ENCODE measurements around the gene PDCD5.
A peak's percentile ranks its signal among the peaks of the same experiment; 100 is the strongest.

PDCD5 gene

GRCh38 chr19:32630338-32630737 is 49.3 kb downstream of the PDCD5 start:
- DNase-seq (ENCODE audit: low read depth): no peak
- no peak overlapping the region for H3K4me3 ChIP-seq (ENCODE audit: low read depth, low read length)
- TF ChIP-seq, protein P1, sequence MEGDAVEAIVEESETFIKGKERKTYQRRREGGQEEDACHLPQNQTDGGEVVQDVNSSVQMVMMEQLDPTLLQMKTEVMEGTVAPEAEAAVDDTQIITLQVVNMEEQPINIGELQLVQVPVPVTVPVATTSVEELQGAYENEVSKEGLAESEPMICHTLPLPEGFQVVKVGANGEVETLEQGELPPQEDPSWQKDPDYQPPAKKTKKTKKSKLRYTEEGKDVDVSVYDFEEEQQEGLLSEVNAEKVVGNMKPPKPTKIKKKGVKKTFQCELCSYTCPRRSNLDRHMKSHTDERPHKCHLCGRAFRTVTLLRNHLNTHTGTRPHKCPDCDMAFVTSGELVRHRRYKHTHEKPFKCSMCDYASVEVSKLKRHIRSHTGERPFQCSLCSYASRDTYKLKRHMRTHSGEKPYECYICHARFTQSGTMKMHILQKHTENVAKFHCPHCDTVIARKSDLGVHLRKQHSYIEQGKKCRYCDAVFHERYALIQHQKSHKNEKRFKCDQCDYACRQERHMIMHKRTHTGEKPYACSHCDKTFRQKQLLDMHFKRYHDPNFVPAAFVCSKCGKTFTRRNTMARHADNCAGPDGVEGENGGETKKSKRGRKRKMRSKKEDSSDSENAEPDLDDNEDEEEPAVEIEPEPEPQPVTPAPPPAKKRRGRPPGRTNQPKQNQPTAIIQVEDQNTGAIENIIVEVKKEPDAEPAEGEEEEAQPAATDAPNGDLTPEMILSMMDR (conservative IDR thresholded peaks at IDR 0.05; ENCODE audit: low read depth, low read length): no peak

GRCh38 chr19:32631381-32631780 is 50.4 kb downstream of the PDCD5 start:
- peak; percentile 27 for DNase-seq (ENCODE audit: low read depth)
- TF ChIP-seq, protein P1 (conservative IDR thresholded peaks at IDR 0.05; ENCODE audit: low read depth, low read length): peak; percentile 35
- no peak overlapping the region for H3K4me3 ChIP-seq (ENCODE audit: low read depth, low read length)

Measured in choroid plexus epithelial cell (primary cell).